HFF-Myc (cell line): Measurements from ENCODE around the gene GSTO1.

Experiments used
- DNase-seq: peaks from one replicate; pipeline ENCODE4 v3.0.0-alpha.2; 2011; ENCODE audit warnings: low read depth; ENCODE audit errors: extremely low read depth
- H3K4me3 ChIP-seq: replicated peaks from 2 replicates; pipeline ENCODE4 v1.5.1; 2011; ENCODE audit warnings: low read depth, mild to moderate bottlenecking, control low read depth, low read length
- CTCF ChIP-seq: IDR thresholded peaks from 2 replicates; pipeline ENCODE4 v1.5.1; 2012; ENCODE audit warnings: mild to moderate bottlenecking, low read depth, low read length, control low read depth; ENCODE audit errors: missing control alignments

GSTO1 gene

GRCh38 chr10:104257235-104257634, 2.5 kb downstream of the GSTO1 start:
- H3K4me3 ChIP-seq: no peak overlapping the region
- DNase-seq: no peak
- TF ChIP-seq CTCF: no peak

- no peak overlapping the region for H3K4me3 ChIP-seq
- TF ChIP-seq CTCF: no peak
- no peak for DNase-seq
Measured at GRCh38 chr10:104258209-104258608, 3.5 kb downstream of the GSTO1 start.

GRCh38 chr10:104259456-104259855, 4.8 kb downstream of the GSTO1 start:
- H3K4me3 ChIP-seq: no peak overlapping the region
- no peak for TF ChIP-seq CTCF
- DNase-seq: no peak

DNA sequence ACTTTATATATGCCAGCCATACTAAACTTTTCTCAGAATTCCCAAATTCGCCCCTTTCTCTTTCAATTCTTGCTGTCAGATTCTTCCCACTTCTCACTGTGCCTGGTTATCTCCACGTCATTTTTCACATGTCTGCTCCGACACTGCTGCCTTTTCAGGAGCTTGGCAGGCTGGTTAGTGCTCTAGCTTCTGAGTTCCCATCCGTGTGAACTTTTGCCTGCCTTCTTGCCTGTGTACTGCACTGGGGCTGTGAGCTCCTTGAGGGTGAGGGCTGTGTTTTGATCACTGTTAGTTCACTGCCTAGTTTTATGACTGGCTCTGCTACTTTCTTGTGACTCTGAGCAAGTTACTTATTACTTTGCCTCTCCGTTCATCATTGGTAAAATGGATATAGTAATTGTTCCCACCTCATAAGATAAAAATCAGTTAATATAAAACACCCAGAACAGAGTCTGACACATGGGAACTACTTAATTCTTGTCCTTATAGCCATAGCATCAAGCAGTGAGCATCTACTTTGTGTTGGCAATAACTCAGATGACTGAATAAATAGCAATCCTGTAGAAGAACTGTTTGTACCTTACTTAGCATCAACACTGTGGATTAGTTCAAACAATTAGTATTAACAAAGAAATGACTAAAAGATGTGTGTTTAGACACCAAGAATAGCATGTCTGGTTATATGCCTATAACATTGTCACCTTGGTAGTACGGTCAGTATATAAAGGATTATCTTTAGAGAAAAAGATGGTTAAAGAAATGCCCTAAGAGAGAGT, 5.5 kb downstream of the GSTO1 start:
- no peak overlapping the region for H3K4me3 ChIP-seq
- no peak for DNase-seq
- no peak for TF ChIP-seq CTCF

DNA sequence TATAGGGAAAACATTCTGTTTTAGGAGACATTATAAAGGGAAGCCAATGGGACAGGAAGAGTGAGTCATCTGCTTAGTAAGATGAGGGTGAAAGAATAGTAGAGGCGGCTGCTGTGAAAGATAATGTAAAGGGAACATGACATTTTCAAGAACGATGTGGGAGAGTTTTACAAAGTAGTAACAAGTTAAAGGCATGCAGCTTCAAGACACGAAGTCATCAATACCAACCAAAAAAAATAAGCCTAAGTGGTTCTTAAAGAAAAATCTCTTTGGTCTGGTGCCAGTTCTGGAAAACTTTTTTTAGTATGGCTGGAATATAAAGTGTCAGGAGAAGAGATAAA, 6.1 kb downstream of the GSTO1 start:
- DNase-seq: no peak
- no peak overlapping the region for H3K4me3 ChIP-seq
- TF ChIP-seq CTCF: no peak

DNA sequence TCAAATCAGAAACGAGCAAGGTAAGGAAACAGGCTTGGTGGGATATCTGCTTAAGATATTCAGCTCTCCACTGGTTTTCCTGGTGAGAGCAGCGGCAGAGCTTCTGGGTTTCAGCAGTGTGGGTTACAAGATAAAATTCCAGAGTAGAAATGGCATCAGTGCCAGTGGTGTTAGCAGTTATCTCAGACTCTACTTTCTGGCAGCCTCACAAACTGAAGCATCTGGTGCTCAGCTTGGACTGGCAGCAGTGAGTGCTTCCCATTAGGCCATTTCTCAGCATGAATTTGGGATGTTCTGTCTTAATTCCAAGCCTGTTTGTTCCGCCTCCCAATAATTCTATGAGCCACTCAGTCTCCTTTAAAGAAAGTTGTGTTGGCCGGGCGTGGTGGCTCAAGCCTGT, 7.4 kb downstream of the GSTO1 start:
- no peak for TF ChIP-seq CTCF
- no peak for DNase-seq

DNA sequence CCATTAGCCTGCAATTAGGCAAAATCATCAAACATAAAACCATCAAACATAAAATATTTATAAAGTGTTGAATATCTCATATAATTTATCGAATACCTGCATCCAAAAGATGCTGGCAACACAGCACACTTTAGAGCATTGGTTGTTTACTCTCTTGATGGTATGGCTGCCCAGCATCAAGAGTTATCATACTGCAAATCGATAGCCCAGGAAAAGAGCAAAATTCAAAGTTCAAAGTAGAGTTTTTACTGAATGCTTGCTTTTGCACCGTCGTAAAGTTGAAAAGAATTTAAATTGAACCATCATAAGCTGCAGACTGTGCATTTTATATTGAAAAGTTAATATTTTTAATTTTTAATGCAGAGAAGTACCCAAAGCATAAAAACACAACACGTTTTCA, 10.1 kb downstream of the GSTO1 start:
- H3K4me3 ChIP-seq: no peak overlapping the region
- no peak for DNase-seq
- TF ChIP-seq CTCF: no peak

More for the DNA sequence above, 7.4 kb downstream of the GSTO1 start:
- no peak overlapping the region for H3K4me3 ChIP-seq
